ENCODE results near the gene KCTD1.
A peak's percentile ranks its signal among the peaks of the same experiment; 100 is the strongest.

Gene KCTD1

DNA sequence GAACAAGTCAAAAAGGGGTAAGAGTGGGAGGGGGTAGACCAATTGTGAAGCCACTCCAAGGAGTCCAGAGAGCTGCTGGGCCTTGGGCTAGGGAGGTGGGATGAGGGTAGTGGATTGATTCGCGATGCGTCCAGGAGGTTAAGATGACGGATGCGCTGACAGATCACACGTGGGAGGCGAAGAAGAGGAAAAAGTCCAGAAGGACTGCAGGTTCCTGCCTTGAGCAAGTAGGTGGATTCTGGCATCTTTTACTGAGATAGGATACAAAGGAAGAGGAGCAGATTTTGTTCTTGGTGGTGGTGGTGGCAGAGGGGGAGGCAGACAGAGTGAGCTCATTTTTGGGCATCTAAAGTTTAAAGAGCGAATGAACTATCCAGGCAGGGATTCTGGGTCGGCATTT, 76.5 kb downstream of the KCTD1 start:
- H3K4ac ChIP-seq (ENCODE audit: low read length): no peak overlapping the region
- H3K27me3 ChIP-seq (ENCODE audit: control insufficient read depth in 3 of 3, insufficient read depth in 3 of 3, low read depth in 1 of 3, low read length in 3 of 3): no peaks in the 10 kb centered on the region
- H3K4me3 ChIP-seq (ENCODE audit: low read length in 2 of 2): no peak overlapping the region
- peaks cover 2 to 84% of the 10 kb centered on the region in 2 donors for H3K36me3 ChIP-seq (replicated peaks in 1 of 2; ENCODE audit: control insufficient read depth in 2 of 2, insufficient read depth in 2 of 2, low read length in 2 of 2)
- no peaks in the 10 kb centered on the region for H3K9me3 ChIP-seq (replicated peaks in 1 of 2; ENCODE audit: control insufficient read depth in 2 of 2, insufficient read depth in 1 of 2, low read depth in 1 of 2, low read length in 2 of 2)
- H3K18ac ChIP-seq (ENCODE audit: low read length): no peak overlapping the region
- H3K14ac ChIP-seq (ENCODE audit: low read length): no peak overlapping the region
- no peak overlapping the region for H2BK120ac ChIP-seq (ENCODE audit: low read depth, low read length)
- H3K9ac ChIP-seq (ENCODE audit: low read depth, low read length, poor library complexity): no peak overlapping the region
- peaks cover 3 to 10% of the 10 kb centered on the region in 2 donors for H3K4me1 ChIP-seq (ENCODE audit: control insufficient read depth in 2 of 2, insufficient read depth in 1 of 2, low read depth in 1 of 2, low read length in 2 of 2)
- H3K27ac ChIP-seq (replicated peaks; ENCODE audit: low read length): no peak overlapping the region
- H3K79me1 ChIP-seq (ENCODE audit: low read depth, low read length): peaks cover 2% of the 10 kb centered on the region
- no peak overlapping the region for H2AFZ ChIP-seq (ENCODE audit: low read length)
- no CpG with 5 or more reads among the region's 9 CpGs for WGBS, 2 donors (ENCODE audit: extremely low coverage in 2 of 2, insufficient read length in 2 of 2, insufficient replicate concordance in 1 of 2)
- no peak overlapping the region for H2AK5ac ChIP-seq (ENCODE audit: low read depth, low read length)
- no peak overlapping the region for H3K4me2 ChIP-seq (ENCODE audit: insufficient read depth, low read length, poor library complexity, severe bottlenecking)
- H2BK15ac ChIP-seq (ENCODE audit: low read length): no peak overlapping the region
- H4K91ac ChIP-seq (ENCODE audit: low read depth, low read length, poor library complexity): no peak overlapping the region
- H2BK5ac ChIP-seq (ENCODE audit: low read length): no peak overlapping the region
- no peak overlapping the region for H2BK12ac ChIP-seq (ENCODE audit: low read length)
- H3K23ac ChIP-seq (ENCODE audit: low read depth, low read length, poor library complexity): no peak overlapping the region
- no peak overlapping the region for H4K8ac ChIP-seq (ENCODE audit: low read depth, low read length)
- DNase-seq (ENCODE audit: low spot score): no peak

- WGBS, 2 donors (ENCODE audit: extremely low coverage in 2 of 2, insufficient read length in 2 of 2, insufficient replicate concordance in 1 of 2): no CpG with 5 or more reads among the region's 9 CpGs
- DNase-seq (ENCODE audit: low spot score): no peak
- H3K27ac ChIP-seq (replicated peaks; ENCODE audit: low read length): no peak overlapping the region
Observed at GRCh38 chr18:26471027-26471426, 77.3 kb downstream of the KCTD1 start.

GRCh38 chr18:26470011-26470637, 78.2 kb downstream of the KCTD1 start:
- WGBS, 2 donors (ENCODE audit: extremely low coverage in 2 of 2, insufficient read length in 2 of 2, insufficient replicate concordance in 1 of 2): no CpG with 5 or more reads among the region's 10 CpGs

More at GRCh38 chr18:26471027-26471426, 77.3 kb downstream of the KCTD1 start:
- Histone ChIP-seq H3K9ac (ENCODE audit: low read depth, low read length, poor library complexity) (no peak overlapping the region), H4K8ac (ENCODE audit: low read depth, low read length) (no peak overlapping the region), H2AFZ (ENCODE audit: low read length) (no peak overlapping the region), H3K18ac (ENCODE audit: low read length) (peak overlapping the region; percentile 80), H3K4me3 (ENCODE audit: low read length in 2 of 2) (no peak overlapping the region), H3K4ac (ENCODE audit: low read length) (no peak overlapping the region), H2BK12ac (ENCODE audit: low read length) (no peak overlapping the region), H3K36me3 (replicated peaks in 1 of 2; ENCODE audit: control insufficient read depth in 2 of 2, insufficient read depth in 2 of 2, low read length in 2 of 2) (peaks cover 2 to 84% of the 10 kb centered on the region in 2 donors), H2BK15ac (ENCODE audit: low read length) (no peak overlapping the region), H3K4me2 (ENCODE audit: insufficient read depth, low read length, poor library complexity, severe bottlenecking) (no peak overlapping the region), H4K91ac (ENCODE audit: low read depth, low read length, poor library complexity) (no peak overlapping the region), H2BK120ac (ENCODE audit: low read depth, low read length) (peak overlapping the region; percentile 16), H3K23ac (ENCODE audit: low read depth, low read length, poor library complexity) (no peak overlapping the region), H3K4me1 (ENCODE audit: control insufficient read depth in 2 of 2, insufficient read depth in 1 of 2, low read depth in 1 of 2, low read length in 2 of 2) (peaks cover 3 to 10% of the 10 kb centered on the region in 2 donors), H3K79me1 (ENCODE audit: low read depth, low read length) (peaks cover 2% of the 10 kb centered on the region), H2AK5ac (ENCODE audit: low read depth, low read length) (no peak overlapping the region), H3K14ac (ENCODE audit: low read length) (peak overlapping the region; percentile 23), H3K27me3 (ENCODE audit: control insufficient read depth in 3 of 3, insufficient read depth in 3 of 3, low read depth in 1 of 3, low read length in 3 of 3) (no peaks in the 10 kb centered on the region), H3K9me3 (replicated peaks in 1 of 2; ENCODE audit: control insufficient read depth in 2 of 2, insufficient read depth in 1 of 2, low read depth in 1 of 2, low read length in 2 of 2) (no peaks in the 10 kb centered on the region), H2BK5ac (ENCODE audit: low read length) (no peak overlapping the region)

GRCh38 chr18:26468931-26469340, 79.4 kb downstream of the KCTD1 start:
- Histone ChIP-seq H3K4me3 (ENCODE audit: low read length in 2 of 2) (no peak overlapping the region), H3K36me3 (replicated peaks in 1 of 2; ENCODE audit: control insufficient read depth in 2 of 2, insufficient read depth in 2 of 2, low read length in 2 of 2) (peaks cover 2 to 74% of the 10 kb centered on the region in 2 donors), H2BK5ac (ENCODE audit: low read length) (no peak overlapping the region), H2BK12ac (ENCODE audit: low read length) (no peak overlapping the region), H3K4me2 (ENCODE audit: insufficient read depth, low read length, poor library complexity, severe bottlenecking) (no peak overlapping the region), H3K23ac (ENCODE audit: low read depth, low read length, poor library complexity) (no peak overlapping the region), H2AFZ (ENCODE audit: low read length) (no peak overlapping the region), H3K14ac (ENCODE audit: low read length) (no peak overlapping the region), H3K27ac (replicated peaks; ENCODE audit: low read length) (no peak overlapping the region), H4K8ac (ENCODE audit: low read depth, low read length) (no peak overlapping the region), H3K9me3 (replicated peaks in 1 of 2; ENCODE audit: control insufficient read depth in 2 of 2, insufficient read depth in 1 of 2, low read depth in 1 of 2, low read length in 2 of 2) (no peaks in the 10 kb centered on the region), H3K4me1 (ENCODE audit: control insufficient read depth in 2 of 2, insufficient read depth in 1 of 2, low read depth in 1 of 2, low read length in 2 of 2) (peaks cover 3 to 13% of the 10 kb centered on the region in 2 donors), H3K4ac (ENCODE audit: low read length) (no peak overlapping the region), H2BK15ac (ENCODE audit: low read length) (no peak overlapping the region), H2BK120ac (ENCODE audit: low read depth, low read length) (no peak overlapping the region), H3K9ac (ENCODE audit: low read depth, low read length, poor library complexity) (no peak overlapping the region), H3K18ac (ENCODE audit: low read length) (no peak overlapping the region), H2AK5ac (ENCODE audit: low read depth, low read length) (no peak overlapping the region), H3K27me3 (ENCODE audit: control insufficient read depth in 3 of 3, insufficient read depth in 3 of 3, low read depth in 1 of 3, low read length in 3 of 3) (no peaks in the 10 kb centered on the region), H4K91ac (ENCODE audit: low read depth, low read length, poor library complexity) (no peak overlapping the region), H3K79me1 (ENCODE audit: low read depth, low read length) (peaks cover 2% of the 10 kb centered on the region)
- no peak for DNase-seq (ENCODE audit: low spot score)
- no CpG with 5 or more reads among the region's 4 CpGs for WGBS, 2 donors (ENCODE audit: extremely low coverage in 2 of 2, insufficient read length in 2 of 2, insufficient replicate concordance in 1 of 2)

More at GRCh38 chr18:26470011-26470637, 78.2 kb downstream of the KCTD1 start:
- Histone ChIP-seq H3K18ac (ENCODE audit: low read length) (peak overlapping the region; percentile 29), H4K8ac (ENCODE audit: low read depth, low read length) (no peak overlapping the region), H3K4me3 (ENCODE audit: low read length in 2 of 2) (no peak overlapping the region), H2AFZ (ENCODE audit: low read length) (no peak overlapping the region), H4K91ac (ENCODE audit: low read depth, low read length, poor library complexity) (no peak overlapping the region), H2BK5ac (ENCODE audit: low read length) (no peak overlapping the region), H3K9ac (ENCODE audit: low read depth, low read length, poor library complexity) (no peak overlapping the region), H3K36me3 (replicated peaks in 1 of 2; ENCODE audit: control insufficient read depth in 2 of 2, insufficient read depth in 2 of 2, low read length in 2 of 2) (peaks cover 2 to 77% of the 10 kb centered on the region in 2 donors), H3K79me1 (ENCODE audit: low read depth, low read length) (peaks cover 2% of the 10 kb centered on the region), H3K23ac (ENCODE audit: low read depth, low read length, poor library complexity) (no peak overlapping the region), H2BK120ac (ENCODE audit: low read depth, low read length) (no peak overlapping the region), H2AK5ac (ENCODE audit: low read depth, low read length) (no peak overlapping the region), H3K9me3 (replicated peaks in 1 of 2; ENCODE audit: control insufficient read depth in 2 of 2, insufficient read depth in 1 of 2, low read depth in 1 of 2, low read length in 2 of 2) (no peaks in the 10 kb centered on the region), H3K27ac (replicated peaks; ENCODE audit: low read length) (no peak overlapping the region), H3K4ac (ENCODE audit: low read length) (no peak overlapping the region), H2BK12ac (ENCODE audit: low read length) (no peak overlapping the region), H3K14ac (ENCODE audit: low read length) (no peak overlapping the region), H3K27me3 (ENCODE audit: control insufficient read depth in 3 of 3, insufficient read depth in 3 of 3, low read depth in 1 of 3, low read length in 3 of 3) (no peaks in the 10 kb centered on the region), H3K4me1 (ENCODE audit: control insufficient read depth in 2 of 2, insufficient read depth in 1 of 2, low read depth in 1 of 2, low read length in 2 of 2) (peaks cover 3 to 10% of the 10 kb centered on the region in 2 donors), H3K4me2 (ENCODE audit: insufficient read depth, low read length, poor library complexity, severe bottlenecking) (no peak overlapping the region), H2BK15ac (ENCODE audit: low read length) (no peak overlapping the region)
- DNase-seq (ENCODE audit: low spot score): no peak
